Coronary artery (tissue), 2 donors: ENCODE measurements around the gene CCDC191.
A peak's percentile ranks its signal among the peaks of the same experiment; 100 is the strongest.

ENCODE experiments used
- DNase-seq: peaks from one replicate; pipeline ENCODE4 v3.0.0-alpha.2; 2017; ENCODE audit warnings: low spot score
- H3K27ac ChIP-seq, 2 donors: fragments of 200-600 bp; sonication (generic); one replicate each; pipeline ENCODE4 v1.5.1; 2016 to 2019
- H3K4me3 ChIP-seq: fragments of 200-600 bp; sonication (generic); 2 replicates; pipeline ENCODE4 v1.5.1; 2016; ENCODE audit warnings: mild to moderate bottlenecking, moderate library complexity
- CTCF ChIP-seq: fragments of 200-600 bp; sonication (generic); IDR thresholded peaks from one replicate; pipeline ENCODE4 v1.5.1; 2019; ENCODE audit warnings: antibody characterized with exemption

Gene CCDC191

DNA sequence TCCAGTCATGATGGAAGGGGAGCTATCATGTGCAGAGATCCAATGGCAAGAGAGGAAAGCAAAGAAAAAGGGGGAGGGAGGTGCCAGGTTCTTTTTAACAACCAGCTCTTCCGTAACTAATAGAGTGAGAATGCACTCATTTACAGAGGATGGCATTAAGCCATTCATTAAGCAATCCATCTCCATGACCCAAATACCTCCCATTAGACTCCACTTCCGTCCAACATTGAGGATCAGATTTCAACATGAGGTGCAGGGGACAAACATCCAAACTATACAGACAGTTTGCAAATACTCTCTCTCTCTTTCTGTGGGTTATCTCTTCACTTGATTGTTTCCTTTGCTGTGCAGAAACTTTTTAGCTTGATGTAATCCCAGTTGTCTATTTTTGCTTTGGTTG lies 87.3 kb downstream of the CCDC191 start:
- H3K4me3 ChIP-seq: no peak overlapping the region
- H3K27ac ChIP-seq: no peak overlapping the region
- DNase-seq: no peak
- TF ChIP-seq CTCF: no peak

GRCh38 chr3:113966172-113966571 lies 90.2 kb downstream of the CCDC191 start:
- no peak for DNase-seq
- TF ChIP-seq CTCF: no peak
- H3K4me3 ChIP-seq: no peak overlapping the region
- no peak overlapping the region for H3K27ac ChIP-seq

- no peak for TF ChIP-seq CTCF
- no peak for DNase-seq
- H3K4me3 ChIP-seq: no peak overlapping the region
- H3K27ac ChIP-seq: no peak overlapping the region
These were observed 92.4 kb downstream of the CCDC191 start for GRCh38 chr3:113963879-113964278.

DNA sequence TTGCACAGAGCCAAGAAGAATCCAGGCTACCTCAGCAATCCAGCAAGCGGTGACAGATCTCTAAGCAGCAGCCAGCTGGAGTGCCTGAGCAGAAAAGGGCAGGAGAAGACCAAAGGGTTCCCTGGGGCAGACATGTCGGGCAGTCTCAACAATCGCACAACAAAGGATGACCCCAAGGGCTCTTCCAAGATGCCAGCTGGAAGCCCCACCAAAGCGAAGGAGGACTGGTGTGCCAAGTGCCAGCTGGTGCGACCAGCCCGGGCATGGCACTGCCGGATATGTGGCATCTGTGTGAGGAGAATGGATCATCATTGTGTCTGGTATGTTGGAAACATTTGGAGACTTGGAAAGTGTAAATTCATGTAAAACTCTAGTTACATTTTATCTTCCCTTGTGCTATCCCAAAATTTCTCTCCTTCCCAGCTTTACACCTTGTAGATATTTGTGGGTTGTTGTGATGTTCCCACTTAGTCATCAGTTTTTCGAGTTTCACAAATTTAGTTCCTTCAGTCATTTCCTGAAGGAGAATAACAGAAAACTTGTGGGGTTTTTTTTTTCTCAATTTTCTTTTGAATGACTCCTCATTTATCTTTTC lies 102.1 kb downstream of the CCDC191 start:
- H3K4me3 ChIP-seq: no peak overlapping the region
- H3K27ac ChIP-seq: no peak overlapping the region
- no peak for DNase-seq
- no peak for TF ChIP-seq CTCF

- no peak for DNase-seq
- Histone ChIP-seq H3K4me3 (no peak overlapping the region), H3K27ac (no peak overlapping the region)
- no peak for TF ChIP-seq CTCF
These were observed 102.6 kb downstream of the CCDC191 start for GRCh38 chr3:113953677-113954076.

GRCh38 chr3:113952921-113953320 lies 103.4 kb downstream of the CCDC191 start:
- Histone ChIP-seq H3K4me3 (no peak overlapping the region), H3K27ac (no peak overlapping the region)
- no peak for DNase-seq
- TF ChIP-seq CTCF: no peak

DNA sequence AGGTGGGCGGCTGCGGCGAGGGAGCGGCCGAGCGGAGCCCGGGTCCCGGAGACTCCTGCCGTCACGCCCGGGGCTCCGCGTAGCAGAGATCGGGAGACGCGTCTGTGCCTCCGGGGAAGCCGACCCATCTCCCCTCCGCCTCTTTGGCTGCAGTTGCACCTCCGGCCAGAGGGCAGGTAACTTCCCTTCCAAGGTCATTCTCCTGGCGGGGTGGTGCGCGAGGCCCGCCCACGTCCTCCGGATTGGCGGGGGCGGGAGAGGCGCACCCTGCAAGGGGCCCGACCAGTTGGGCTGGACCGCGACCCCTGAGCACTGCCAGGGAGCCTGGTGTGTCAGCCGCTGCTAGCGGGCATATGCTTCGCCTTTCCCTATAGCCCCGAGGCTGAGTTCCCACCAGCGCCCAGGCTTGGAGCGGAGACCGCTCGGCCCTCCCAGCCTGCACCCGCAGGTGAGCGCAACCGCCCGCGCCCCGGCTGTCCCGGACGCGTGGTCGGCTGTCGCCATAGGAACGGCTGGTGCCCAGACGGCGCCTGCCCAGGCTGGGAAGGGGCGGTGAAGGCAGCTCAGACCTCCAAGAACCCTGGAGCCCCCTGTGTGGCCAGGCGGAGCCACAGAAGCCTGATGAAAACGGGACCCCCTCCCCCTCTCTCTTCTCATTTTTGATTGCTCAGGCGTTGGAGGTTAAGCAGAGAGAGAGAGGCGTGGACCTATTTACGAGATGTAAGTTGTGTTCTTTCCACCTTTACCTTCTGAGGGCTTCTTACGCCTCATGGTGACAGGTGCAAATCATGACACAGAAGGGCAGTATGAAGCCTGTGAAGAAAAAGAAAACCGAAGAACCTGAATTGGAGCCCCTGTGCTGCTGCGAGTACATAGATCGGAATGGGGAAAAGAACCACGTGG lies 108.1 kb downstream of the CCDC191 start:
- Histone ChIP-seq H3K27ac (peak overlapping the region in 1 of 2 donors; percentile 63), H3K4me3 (peak overlapping the region; percentile 87)
- no peak for TF ChIP-seq CTCF
- DNase-seq: peak; percentile 73
